SU-DHL-6 (cell line): Measurements from ENCODE around the gene LIN28B.

ENCODE experiments used
- CTCF ChIP-seq: fragments of 200-600 bp; sonication (generic); IDR thresholded peaks from one replicate; pipeline ENCODE4 v1.5.1; 2017; ENCODE audit warnings: antibody characterized with exemption, mild to moderate bottlenecking, low read length, moderate library complexity; ENCODE audit not compliant: insufficient read depth, poor library complexity, severe bottlenecking
- EZH2phosphoT487 ChIP-seq: fragments of 200-600 bp; sonication (generic), shearing (Covaris generic); conservative IDR thresholded peaks from 2 replicates; pipeline ENCODE4 v1.6.1; 2018; ENCODE audit warnings: mild to moderate bottlenecking, antibody characterized with exemption, low read length, moderate library complexity, mixed read lengths

- TF ChIP-seq CTCF, result no peak
- TF ChIP-seq EZH2phosphoT487, result no peak
Observed at GRCh38 chr6:104973404-104973803, 16.5 kb downstream of the LIN28B start.
